Mucosa of descending colon (tissue), 3 donors: ENCODE data around the gene CMSS1. TPM values are rescaled to one million over a fixed set of nuclear protein-coding genes. Genes with fewer than 3 reads are reported as not detected.

Experiments
- ATAC-seq: fragments of 200-7000 bp; cut with Tn5 transposase; one replicate; pipeline ENCODE4 v1.9.1; 2020; ENCODE audit warnings: mild to moderate bottlenecking, moderate library complexity
- DNase-seq, 3 donors: peaks; one replicate each; pipeline ENCODE4 v3.0.0-alpha.2; 2020
- H3K36me3 ChIP-seq: fragments of 200-600 bp; one replicate; pipeline ENCODE4 v1.8.0; 2021; ENCODE audit warnings: low read depth, mild to moderate bottlenecking
- H3K4me1 ChIP-seq: fragments of 200-600 bp; one replicate; pipeline ENCODE4 v1.8.0; 2021; ENCODE audit warnings: low read depth, mild to moderate bottlenecking
- H3K4me3 ChIP-seq: fragments of 200-600 bp; one replicate; pipeline ENCODE4 v1.8.0; 2021; ENCODE audit warnings: mild to moderate bottlenecking
- H3K9me3 ChIP-seq: fragments of 200-600 bp; one replicate; pipeline ENCODE4 v1.8.0; 2021; ENCODE audit warnings: mild to moderate bottlenecking
- intact Hi-C, 2 donors: fragments of 100-400 bp; cut with DNase I in 1 of 2; cut with micrococcal nuclease in 1 of 2; formaldehyde crosslinking; loops; one replicate each; pipeline versions ENCODE4 v1.11.0 to v1.11.1; 2022; cut with DNase I, micrococcal nuclease
- total RNA-seq, 3 donors: library from RNA; stranded (reverse); fragmentation: NEBNext Ultra II Directional in 2 of 3; extraction: Animal tissue kit (Norgen Biotek cat#: 25700) in 2 of 3; gene quantifications; one replicate each; pipeline versions ENCODE4 v1.2.1 to v1.2.4, GENCODE V29; 2021 to 2023
- TF ChIP-seq, protein P1 (sequence below): fragments of 200-600 bp; IDR thresholded peaks from one replicate; pipeline ENCODE4 v1.8.0; 2022; ENCODE audit warnings: antibody characterized with exemption, mild to moderate bottlenecking
- donor health status: DM: no; HTN: no; CAD: no; lungs with moderate emphysema.
- donor health status: DM: no; HTN: no; CAD: no.
- donor health status: DM: no; HTN: yes; CAD: no.

Gene CMSS1
- total RNA-seq, 3 donors from 2014 or later = 9.6 to 24.2 (median 13.8) TPM

DNA sequence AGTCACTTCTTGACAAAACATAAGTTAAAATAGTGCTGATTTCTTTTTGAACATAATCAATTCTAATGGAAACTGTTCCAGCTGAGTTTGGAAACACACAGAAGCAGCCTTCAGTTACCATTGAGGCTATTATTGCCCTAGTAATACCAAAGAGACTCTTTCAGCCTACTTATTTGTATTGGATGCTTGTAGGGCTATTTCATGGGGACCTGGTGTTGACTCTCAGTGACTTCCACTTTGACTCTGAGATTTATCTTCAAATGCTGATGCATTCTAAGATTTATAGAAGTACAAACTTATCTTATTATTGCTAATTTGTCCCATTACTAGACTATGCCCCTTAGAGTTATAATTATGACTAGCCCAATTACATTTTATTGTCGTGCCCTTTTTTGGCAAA lies 67.4 kb downstream of the CMSS1 start:
- Histone ChIP-seq H3K9me3 (no peaks in the 10 kb centered on the region), H3K4me1 (no peaks in the 10 kb centered on the region), H3K36me3 (no peaks in the 10 kb centered on the region), H3K4me3 (no peak overlapping the region)
- DNase-seq (no peak), ATAC-seq (no peak)
- intact Hi-C loops = no loop called here
- TF ChIP-seq, protein P1, sequence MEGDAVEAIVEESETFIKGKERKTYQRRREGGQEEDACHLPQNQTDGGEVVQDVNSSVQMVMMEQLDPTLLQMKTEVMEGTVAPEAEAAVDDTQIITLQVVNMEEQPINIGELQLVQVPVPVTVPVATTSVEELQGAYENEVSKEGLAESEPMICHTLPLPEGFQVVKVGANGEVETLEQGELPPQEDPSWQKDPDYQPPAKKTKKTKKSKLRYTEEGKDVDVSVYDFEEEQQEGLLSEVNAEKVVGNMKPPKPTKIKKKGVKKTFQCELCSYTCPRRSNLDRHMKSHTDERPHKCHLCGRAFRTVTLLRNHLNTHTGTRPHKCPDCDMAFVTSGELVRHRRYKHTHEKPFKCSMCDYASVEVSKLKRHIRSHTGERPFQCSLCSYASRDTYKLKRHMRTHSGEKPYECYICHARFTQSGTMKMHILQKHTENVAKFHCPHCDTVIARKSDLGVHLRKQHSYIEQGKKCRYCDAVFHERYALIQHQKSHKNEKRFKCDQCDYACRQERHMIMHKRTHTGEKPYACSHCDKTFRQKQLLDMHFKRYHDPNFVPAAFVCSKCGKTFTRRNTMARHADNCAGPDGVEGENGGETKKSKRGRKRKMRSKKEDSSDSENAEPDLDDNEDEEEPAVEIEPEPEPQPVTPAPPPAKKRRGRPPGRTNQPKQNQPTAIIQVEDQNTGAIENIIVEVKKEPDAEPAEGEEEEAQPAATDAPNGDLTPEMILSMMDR = no peak

DNA sequence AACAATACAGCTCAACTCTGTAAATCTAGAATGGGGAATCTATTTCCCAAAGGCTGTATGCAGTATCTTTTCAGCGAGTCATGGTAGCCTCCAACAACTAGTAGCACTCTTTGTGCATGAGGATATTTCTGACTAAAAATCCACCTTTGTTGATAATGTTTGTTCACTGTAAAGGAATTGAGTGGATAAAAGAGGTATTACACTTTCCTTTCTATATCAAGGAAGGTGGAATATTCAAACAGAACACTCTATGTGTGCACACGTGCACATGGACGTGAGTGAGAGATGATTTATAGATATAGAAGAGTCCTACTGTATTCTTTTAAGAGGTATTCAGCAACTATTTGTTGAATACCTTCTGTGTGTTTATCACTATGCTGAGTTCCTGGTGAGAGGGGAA lies 68.2 kb downstream of the CMSS1 start:
- no peak for ATAC-seq
- no peaks in the 10 kb centered on the region for H3K36me3 ChIP-seq
- H3K4me1 ChIP-seq = no peaks in the 10 kb centered on the region
- no peaks in the 10 kb centered on the region for H3K9me3 ChIP-seq
- DNase-seq = no peak
- no peak overlapping the region for H3K4me3 ChIP-seq
- intact Hi-C loops = no loop called here
- TF ChIP-seq, protein P1 = no peak

DNA sequence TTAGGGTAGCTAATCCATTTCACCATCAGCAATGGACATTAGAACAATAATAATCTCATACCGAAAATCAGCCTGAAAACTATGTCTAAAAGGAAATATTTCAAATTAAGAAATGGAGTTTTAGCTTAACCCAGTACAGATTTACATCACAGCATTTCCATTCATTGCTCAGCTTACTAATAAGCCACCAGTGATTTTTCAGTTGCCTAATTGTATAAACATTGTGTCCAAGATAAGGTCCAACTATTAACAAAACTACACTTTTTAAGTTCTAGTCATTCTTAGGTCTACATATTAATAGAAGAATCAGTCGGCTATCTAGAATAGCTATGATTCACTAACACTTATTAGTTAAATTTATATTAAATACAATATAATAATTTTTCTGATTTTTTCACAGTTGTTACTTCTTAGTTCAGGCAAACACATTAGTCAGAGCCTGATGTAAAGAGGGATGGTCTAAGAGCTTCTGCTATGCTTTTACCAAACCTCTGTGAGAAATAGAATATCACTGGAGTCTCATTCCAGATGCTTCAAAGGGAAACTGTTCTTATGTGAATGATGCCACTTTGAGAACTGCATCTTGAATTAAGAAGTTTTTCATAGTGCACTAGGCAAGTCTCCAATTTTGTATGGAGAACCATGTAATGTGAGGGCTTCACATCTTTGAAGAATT lies 74.1 kb downstream of the CMSS1 start:
- DNase-seq = no peak
- H3K4me3 ChIP-seq = no peak overlapping the region
- H3K9me3 ChIP-seq = no peaks in the 10 kb centered on the region
- TF ChIP-seq, protein P1 = no peak
- H3K36me3 ChIP-seq = no peaks in the 10 kb centered on the region
- intact Hi-C loops = no loop called here
- H3K4me1 ChIP-seq = no peaks in the 10 kb centered on the region
- no peak for ATAC-seq

DNA sequence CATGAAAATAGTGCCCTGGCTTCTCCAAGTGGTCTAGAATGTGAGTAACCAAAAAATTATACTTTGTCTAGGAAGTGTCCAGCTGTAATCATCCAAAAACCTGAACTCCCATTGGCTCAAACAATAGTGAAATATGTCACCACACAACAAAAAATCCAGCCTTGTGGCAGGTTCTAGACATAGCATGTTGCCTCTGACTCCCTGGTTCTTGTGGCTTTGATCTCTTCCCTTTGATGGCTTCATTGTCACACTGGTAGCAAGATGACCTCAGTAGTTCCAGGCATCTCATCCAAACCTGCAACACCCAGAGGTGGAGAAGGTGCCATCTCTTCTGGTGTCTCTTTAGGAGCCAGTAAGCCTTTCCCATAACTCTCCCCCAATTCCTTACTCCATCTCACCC lies 74.7 kb downstream of the CMSS1 start:
- TF ChIP-seq, protein P1 = no peak
- Histone ChIP-seq H3K4me3 (no peak overlapping the region), H3K4me1 (no peaks in the 10 kb centered on the region), H3K9me3 (no peaks in the 10 kb centered on the region), H3K36me3 (no peaks in the 10 kb centered on the region)
- ATAC-seq (no peak), DNase-seq (no peak)
- intact Hi-C loops = no loop called here

DNA sequence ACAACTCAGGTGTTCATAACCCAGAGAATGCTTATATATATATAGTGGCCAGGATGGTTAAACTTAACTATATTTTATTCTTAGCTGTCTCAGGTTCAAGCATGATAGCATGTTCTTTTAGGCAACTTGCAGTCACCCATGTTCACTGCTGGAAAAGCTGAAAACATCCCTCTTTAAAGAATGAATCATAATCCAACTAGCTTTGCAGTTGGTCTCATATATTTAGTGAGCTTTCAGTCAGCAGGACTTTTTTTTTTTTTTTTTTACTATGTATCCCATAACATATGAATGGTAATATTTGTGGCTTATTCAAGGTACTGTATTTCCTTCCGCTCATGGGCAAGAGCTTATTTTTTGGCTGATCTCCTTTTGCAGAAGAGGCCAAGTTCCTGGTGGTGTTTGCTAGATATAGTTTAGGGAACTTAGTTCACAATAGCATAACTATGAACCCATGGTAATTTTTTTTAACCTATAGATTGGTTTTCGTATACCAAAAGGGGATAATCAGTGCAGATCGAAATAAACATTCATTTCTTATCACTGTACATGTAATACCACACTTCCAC lies 77.6 kb downstream of the CMSS1 start:
- ATAC-seq = no peak

More for the DNA sequence above, 77.6 kb downstream of the CMSS1 start:
- Histone ChIP-seq H3K9me3 (no peaks in the 10 kb centered on the region), H3K36me3 (no peaks in the 10 kb centered on the region), H3K4me1 (no peaks in the 10 kb centered on the region), H3K4me3 (no peak overlapping the region)
- intact Hi-C loops = no loop called here
- DNase-seq = no peak
- TF ChIP-seq, protein P1 = no peak
